ENCODE data around the gene ABHD3.

DNA sequence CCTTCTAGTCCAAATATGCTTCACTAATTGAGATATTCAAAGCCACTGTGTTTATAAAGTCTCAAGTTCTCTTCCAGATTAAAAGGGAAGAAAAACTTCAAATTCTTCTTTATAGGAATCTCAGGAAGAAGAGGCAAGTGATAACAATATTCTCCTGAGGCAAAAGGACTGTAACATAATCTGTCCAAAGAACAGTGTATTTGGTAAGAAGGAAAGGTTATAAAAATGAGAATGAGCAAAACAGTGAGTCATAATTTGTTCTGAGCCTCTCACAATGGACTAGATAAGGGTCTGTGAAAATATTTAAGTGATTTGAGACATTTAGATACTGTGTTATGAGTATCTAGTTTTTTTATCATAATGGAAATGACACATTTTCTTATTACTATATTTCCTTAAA is 48.2 kb downstream of the ABHD3 start:
- TF ChIP-seq EZH2 (IDR thresholded peaks at IDR 0.05) = no peak
- TF ChIP-seq POLR2AphosphoS5 (IDR thresholded peaks at IDR 0.05; ENCODE audit: borderline replicate concordance, low read depth, low read length) = no peak
